Stimulated activated naive CD8-positive, alpha-beta T cell treated with anti-CD3 and anti-CD28 coated beads, Interleukin-15, amount 100 ng/mL, for 72 hours (primary cell): Measurements from ENCODE around the gene TNFRSF25.

ENCODE experiments used
- ATAC-seq: fragments of 150-1000 bp; cut with Tn5 transposase; 2 replicates; pipeline ENCODE4 v1.10.0; 2021; ENCODE audit warnings: mild to moderate bottlenecking, moderate library complexity
- DNase-seq, 2 donors: peaks; one replicate each; pipeline ENCODE4 v3.0.0; 2021 to 2022
- H3K27ac Mint-ChIP-seq, 2 donors: one replicate each; pipeline ENCODE4 v1.8.0; 2022; ENCODE audit warnings: mild to moderate bottlenecking in 2 of 2, mixed read lengths in 2 of 2, moderate library complexity in 2 of 2
- H3K27me3 Mint-ChIP-seq: one replicate; pipeline ENCODE4 v1.8.0; 2022; ENCODE audit warnings: mixed read lengths
- H3K4me1 Mint-ChIP-seq: one replicate; pipeline ENCODE4 v1.8.0; 2022; ENCODE audit warnings: mild to moderate bottlenecking, mixed read lengths
- H3K4me3 Mint-ChIP-seq, 2 donors: one replicate each; pipeline ENCODE4 v1.8.0; 2022; ENCODE audit warnings: mild to moderate bottlenecking in 2 of 2, mixed read lengths in 2 of 2, moderate library complexity in 1 of 2
- H3K9me3 Mint-ChIP-seq, 2 donors: one replicate each; pipeline ENCODE4 v1.8.0; 2022; ENCODE audit warnings: mixed read lengths in 2 of 2

Gene TNFRSF25

GRCh38 chr1:6485168-6486101 is 19.5 kb upstream of the TNFRSF25 start:
- peak; percentile 45 for ATAC-seq
- Mint-ChIP-seq H3K27me3 (peaks cover 57% of the 10 kb centered on the region), H3K4me1 (peaks cover 19% of the 10 kb centered on the region), H3K4me3 (peak overlapping the region; percentile 63 to 80), H3K9me3 (no peaks in the 10 kb centered on the region), H3K27ac (no peak overlapping the region)
- no peak for DNase-seq

- peak overlapping the region; percentile 12 to 65 for H3K4me3 Mint-ChIP-seq
- DNase-seq (no peak), ATAC-seq (no peak)
- H3K27me3 Mint-ChIP-seq: peaks cover 57% of the 10 kb centered on the region
- no peaks in the 10 kb centered on the region for H3K9me3 Mint-ChIP-seq
- H3K4me1 Mint-ChIP-seq: peaks cover 13% of the 10 kb centered on the region
- no peak overlapping the region for H3K27ac Mint-ChIP-seq
Observed at GRCh38 chr1:6484826-6485167, 18.8 kb upstream of the TNFRSF25 start.

GRCh38 chr1:6483761-6484117 is 17.8 kb upstream of the TNFRSF25 start:
- Mint-ChIP-seq H3K4me1 (peaks cover 12% of the 10 kb centered on the region), H3K27me3 (peaks cover 57% of the 10 kb centered on the region), H3K4me3 (no peak overlapping the region), H3K27ac (no peak overlapping the region), H3K9me3 (no peaks in the 10 kb centered on the region)
- DNase-seq: no peak
- no peak for ATAC-seq

DNA sequence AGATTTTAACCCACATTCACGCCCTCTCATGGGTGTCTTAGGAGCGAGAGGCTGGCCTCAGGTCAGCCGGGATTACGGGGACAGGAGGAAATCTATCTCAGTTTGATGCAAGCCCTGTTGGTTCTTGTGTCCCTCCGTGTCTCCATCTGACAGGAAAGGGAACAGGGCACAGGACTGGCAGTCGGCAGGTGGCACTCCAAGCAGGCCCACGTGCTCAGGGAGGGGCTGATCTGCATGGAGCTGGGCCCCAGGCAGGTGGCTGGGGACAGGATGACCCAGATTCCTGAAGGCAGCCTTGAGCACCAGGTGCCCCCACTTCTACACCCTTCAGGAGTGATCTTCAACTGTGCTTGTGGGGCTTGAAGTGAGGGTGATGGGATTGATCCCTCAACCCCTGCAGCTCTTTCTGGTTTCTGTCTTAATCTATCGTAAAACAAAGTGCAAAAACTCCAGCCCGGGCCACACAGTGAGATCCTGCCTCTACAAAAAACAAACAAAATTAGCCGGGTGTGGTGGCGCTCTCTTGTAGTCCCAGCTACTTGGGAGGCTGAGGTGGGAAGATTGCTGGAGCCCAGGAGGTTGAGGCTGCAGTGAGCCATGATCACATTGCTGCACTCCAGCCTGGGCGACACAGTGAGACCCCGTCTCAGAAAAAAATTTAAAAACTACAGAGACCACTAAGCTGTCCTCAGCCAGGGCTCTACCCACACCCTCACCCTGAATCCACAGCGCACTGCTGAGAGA is 17.2 kb upstream of the TNFRSF25 start:
- ATAC-seq: no peak
- Mint-ChIP-seq H3K4me1 (peaks cover 12% of the 10 kb centered on the region), H3K9me3 (no peaks in the 10 kb centered on the region), H3K27ac (no peak overlapping the region), H3K4me3 (no peak overlapping the region), H3K27me3 (peaks cover 54% of the 10 kb centered on the region)
- no peak for DNase-seq

DNA sequence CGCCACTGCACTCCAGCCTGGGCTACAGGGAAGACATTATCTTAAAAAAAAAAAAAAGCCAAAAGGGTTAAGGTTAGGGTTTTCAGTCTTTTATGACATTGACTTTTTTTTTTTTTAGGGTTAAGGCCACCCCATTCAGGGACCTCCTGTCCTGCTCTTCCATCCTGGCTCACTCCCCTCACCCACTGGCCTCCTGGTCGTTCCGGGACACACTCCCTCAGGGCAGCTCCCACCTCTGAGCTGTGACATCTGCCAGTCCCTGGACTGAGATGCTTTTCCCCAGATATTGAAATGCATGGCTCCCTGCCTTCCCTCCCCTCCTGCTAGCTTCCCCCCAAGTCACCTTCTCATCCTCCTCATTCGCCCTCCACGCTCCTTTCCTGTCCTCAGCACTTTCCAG is 15.8 kb upstream of the TNFRSF25 start:
- Mint-ChIP-seq H3K27me3 (peaks cover 40% of the 10 kb centered on the region), H3K27ac (no peak overlapping the region), H3K4me1 (peaks cover 11% of the 10 kb centered on the region)

DNA sequence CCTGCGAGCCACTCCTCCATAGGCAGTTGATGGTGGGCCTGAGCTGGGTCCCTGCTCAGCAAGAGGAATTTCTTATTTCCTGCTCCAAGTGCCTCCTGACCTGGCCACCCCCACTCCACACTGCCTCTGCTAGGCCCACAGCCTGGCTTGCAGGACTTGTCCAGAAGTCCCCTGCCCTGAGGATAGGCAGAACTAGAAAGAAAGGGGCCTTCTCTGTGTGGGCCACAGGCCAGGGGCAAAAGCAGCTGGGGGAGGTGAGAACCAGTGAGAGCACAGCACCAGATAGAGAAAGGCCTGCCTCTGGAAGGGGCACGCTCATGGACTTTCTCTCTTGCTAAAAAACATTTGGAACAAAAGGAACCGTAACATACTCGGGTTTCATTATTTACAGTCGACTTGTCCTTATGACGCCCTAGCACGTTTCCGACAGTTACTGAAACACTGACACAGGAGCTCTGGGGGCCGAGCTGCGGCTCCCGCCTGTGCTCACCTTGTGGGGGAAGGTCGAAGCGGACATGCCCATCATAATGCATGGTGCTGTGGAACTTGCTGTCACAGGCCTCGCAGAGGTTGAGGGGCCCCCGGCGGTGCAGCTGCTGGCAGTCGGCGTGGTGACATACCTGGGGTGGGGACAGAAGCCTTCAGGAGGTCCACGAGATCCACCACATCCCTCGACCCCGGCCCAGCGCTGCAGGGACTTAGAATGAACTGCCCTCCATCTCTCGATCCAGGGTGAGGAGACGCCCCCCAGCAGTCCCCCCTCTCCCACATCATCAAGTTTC is 11.3 kb upstream of the TNFRSF25 start:
- ATAC-seq: no peak

More for the DNA sequence above, 15.8 kb upstream of the TNFRSF25 start:
- no peak for DNase-seq
- ATAC-seq: no peak
- Mint-ChIP-seq H3K9me3 (no peaks in the 10 kb centered on the region), H3K4me3 (no peak overlapping the region)

GRCh38 chr1:6476483-6476882 is 10.5 kb upstream of the TNFRSF25 start:
- no peaks in the 10 kb centered on the region for H3K9me3 Mint-ChIP-seq
- no peak for ATAC-seq
- DNase-seq: no peak
- peaks cover 7% of the 10 kb centered on the region for H3K27me3 Mint-ChIP-seq
- peaks cover 20% of the 10 kb centered on the region for H3K4me1 Mint-ChIP-seq
- no peak overlapping the region for H3K27ac Mint-ChIP-seq
- no peak overlapping the region for H3K4me3 Mint-ChIP-seq

More for the DNA sequence above, 11.3 kb upstream of the TNFRSF25 start:
- H3K27me3 Mint-ChIP-seq: peaks cover 7% of the 10 kb centered on the region
- DNase-seq: no peak
- H3K27ac Mint-ChIP-seq: no peak overlapping the region
- peaks cover 13% of the 10 kb centered on the region for H3K4me1 Mint-ChIP-seq
- H3K4me3 Mint-ChIP-seq: no peak overlapping the region
- no peaks in the 10 kb centered on the region for H3K9me3 Mint-ChIP-seq

- H3K27ac Mint-ChIP-seq: peak overlapping the region; percentile 52 to 76
- no peak overlapping the region for H3K4me3 Mint-ChIP-seq
- peak; percentile 73 to 74 for DNase-seq
- H3K9me3 Mint-ChIP-seq: no peaks in the 10 kb centered on the region
- peaks cover 20% of the 10 kb centered on the region for H3K4me1 Mint-ChIP-seq
- peaks cover 7% of the 10 kb centered on the region for H3K27me3 Mint-ChIP-seq
- peak; percentile 77 for ATAC-seq
Observed at GRCh38 chr1:6475381-6476133, 9.6 kb upstream of the TNFRSF25 start.

DNA sequence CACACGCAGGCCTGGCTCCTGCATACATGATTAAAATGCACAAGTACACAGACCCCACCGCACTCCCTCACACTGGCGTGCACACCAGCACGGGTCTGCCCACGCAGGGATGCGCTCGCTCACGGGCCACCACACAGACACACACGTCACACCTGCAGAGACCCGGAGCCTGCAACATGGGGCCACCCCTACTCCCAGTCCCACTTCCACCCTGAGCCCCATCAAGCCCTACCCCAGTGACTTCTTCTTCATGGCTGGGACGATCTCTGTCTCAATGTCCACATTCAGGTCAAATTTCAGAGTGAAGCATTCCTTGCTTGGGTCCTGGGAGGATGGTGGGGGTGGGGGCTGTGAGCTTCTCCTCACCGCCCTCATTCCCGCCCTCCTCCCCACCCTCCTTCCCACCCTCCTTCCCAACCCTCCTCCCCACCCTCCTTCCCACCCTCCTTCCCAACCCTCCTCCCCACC is 8.9 kb upstream of the TNFRSF25 start:
- Mint-ChIP-seq H3K4me1 (peaks cover 20% of the 10 kb centered on the region), H3K4me3 (no peak overlapping the region), H3K27me3 (peaks cover 7% of the 10 kb centered on the region), H3K27ac (no peak overlapping the region), H3K9me3 (no peaks in the 10 kb centered on the region)
- DNase-seq (no peak), ATAC-seq (peak; percentile 22)

GRCh38 chr1:6473974-6474814 is 8.2 kb upstream of the TNFRSF25 start:
- Mint-ChIP-seq H3K27me3 (peaks cover 7% of the 10 kb centered on the region), H3K4me3 (no peak overlapping the region), H3K4me1 (peaks cover 20% of the 10 kb centered on the region), H3K9me3 (no peaks in the 10 kb centered on the region), H3K27ac (no peak overlapping the region)
- no peak for DNase-seq
- ATAC-seq: no peak

- peaks cover 20% of the 10 kb centered on the region for H3K4me1 Mint-ChIP-seq
- ATAC-seq: peak; percentile 4
- H3K9me3 Mint-ChIP-seq: no peaks in the 10 kb centered on the region
- no peak overlapping the region for H3K27ac Mint-ChIP-seq
- DNase-seq: no peak
- no peak overlapping the region for H3K4me3 Mint-ChIP-seq
- H3K27me3 Mint-ChIP-seq: peaks cover 7% of the 10 kb centered on the region
Observed at GRCh38 chr1:6473156-6473555, 7.2 kb upstream of the TNFRSF25 start.

DNA sequence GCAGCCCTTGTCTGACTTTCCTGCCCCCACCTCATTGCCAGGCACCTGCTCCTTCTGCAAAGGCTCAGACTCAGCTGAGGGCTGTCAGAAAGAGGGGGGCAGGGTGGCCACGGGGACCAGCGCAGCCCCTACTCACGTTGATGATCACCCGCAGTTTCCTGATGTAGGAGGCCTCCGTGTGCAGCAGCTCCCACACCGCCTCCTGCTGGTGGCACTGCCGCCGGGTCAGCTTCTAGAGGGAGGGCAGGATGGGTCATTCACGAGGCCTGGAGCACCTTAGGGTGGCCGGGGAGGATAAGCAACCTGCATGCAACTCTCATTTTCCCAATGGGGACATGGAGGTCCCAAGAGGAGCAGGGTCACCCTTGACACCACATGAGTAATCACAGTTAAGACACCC is 6.4 kb upstream of the TNFRSF25 start:
- H3K9me3 Mint-ChIP-seq: no peaks in the 10 kb centered on the region
- no peak for DNase-seq
- peaks cover 7% of the 10 kb centered on the region for H3K27me3 Mint-ChIP-seq
- H3K27ac Mint-ChIP-seq: no peak overlapping the region
- H3K4me3 Mint-ChIP-seq: no peak overlapping the region
- no peak for ATAC-seq
- H3K4me1 Mint-ChIP-seq: peaks cover 24% of the 10 kb centered on the region

GRCh38 chr1:6471970-6472368 is 6.0 kb upstream of the TNFRSF25 start:
- H3K27ac Mint-ChIP-seq: no peak overlapping the region
- peaks cover 28% of the 10 kb centered on the region for H3K4me1 Mint-ChIP-seq
- ATAC-seq (no peak), DNase-seq (no peak)
- peaks cover 7% of the 10 kb centered on the region for H3K27me3 Mint-ChIP-seq
- no peaks in the 10 kb centered on the region for H3K9me3 Mint-ChIP-seq
- H3K4me3 Mint-ChIP-seq: no peak overlapping the region
